Activated effector memory CD4-positive, alpha-beta T cell treated with anti-CD3 and anti-CD28 coated beads, Interleukin-2, amount 50 U/mL, for 16 hours (primary cell): ENCODE data around the gene NAT10.

Experiments used
- DNase-seq: peaks from one replicate; pipeline ENCODE4 v3.0.0-alpha.2; 2020

The NAT10 gene

DNA sequence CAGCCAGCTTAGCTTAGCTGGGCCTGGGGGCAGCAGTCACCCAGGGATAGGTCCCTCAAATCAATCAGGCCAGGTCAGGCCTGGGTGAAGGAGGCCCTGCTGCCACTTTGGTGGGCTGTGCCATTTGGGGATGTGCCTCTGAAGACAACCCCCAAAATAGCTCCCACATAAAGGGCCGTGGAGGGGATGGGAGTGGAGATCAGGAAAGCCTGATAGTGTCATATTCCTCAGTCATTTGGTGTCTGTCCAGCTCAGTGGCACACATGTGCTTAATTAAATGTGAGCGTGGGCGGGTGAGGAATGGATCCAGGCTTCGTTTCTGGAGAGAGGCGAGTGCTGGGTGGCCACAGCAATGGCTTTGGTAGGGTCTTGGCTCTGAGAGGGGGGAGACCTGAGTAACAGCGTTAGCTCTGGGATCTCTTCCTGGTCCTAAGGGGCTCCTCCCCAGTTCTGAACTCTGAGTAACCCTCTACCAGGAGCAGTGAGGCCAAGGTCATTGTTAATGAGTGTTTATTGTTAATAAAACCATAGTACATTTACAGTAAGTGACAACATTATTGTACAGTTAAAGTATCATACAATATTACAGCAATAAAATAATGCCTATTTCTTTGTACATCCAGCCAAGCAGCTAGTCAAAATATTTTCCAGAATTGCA is 45.2 kb downstream of the NAT10 start:
- DNase-seq = no peak

DNA sequence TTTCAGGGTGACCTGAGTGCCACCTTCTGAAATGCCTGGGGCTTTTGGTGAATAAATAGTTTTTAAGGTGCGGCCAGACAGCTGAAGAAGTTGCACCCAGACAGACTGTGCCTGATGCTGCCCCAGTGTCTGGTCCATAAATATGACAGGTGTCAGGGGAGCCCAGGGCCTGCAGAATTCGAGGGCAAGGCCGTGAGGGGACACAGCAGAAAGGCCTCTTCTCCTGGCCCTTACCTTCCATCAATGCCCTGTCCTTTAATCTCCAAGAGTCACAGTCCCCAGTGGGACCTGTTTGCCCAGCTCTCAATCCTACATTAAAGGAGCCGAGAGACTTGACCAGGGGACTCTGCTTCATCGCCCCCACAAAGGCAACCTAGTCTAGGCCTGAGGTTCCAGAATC is 45.7 kb downstream of the NAT10 start:
- DNase-seq = no peak

DNA sequence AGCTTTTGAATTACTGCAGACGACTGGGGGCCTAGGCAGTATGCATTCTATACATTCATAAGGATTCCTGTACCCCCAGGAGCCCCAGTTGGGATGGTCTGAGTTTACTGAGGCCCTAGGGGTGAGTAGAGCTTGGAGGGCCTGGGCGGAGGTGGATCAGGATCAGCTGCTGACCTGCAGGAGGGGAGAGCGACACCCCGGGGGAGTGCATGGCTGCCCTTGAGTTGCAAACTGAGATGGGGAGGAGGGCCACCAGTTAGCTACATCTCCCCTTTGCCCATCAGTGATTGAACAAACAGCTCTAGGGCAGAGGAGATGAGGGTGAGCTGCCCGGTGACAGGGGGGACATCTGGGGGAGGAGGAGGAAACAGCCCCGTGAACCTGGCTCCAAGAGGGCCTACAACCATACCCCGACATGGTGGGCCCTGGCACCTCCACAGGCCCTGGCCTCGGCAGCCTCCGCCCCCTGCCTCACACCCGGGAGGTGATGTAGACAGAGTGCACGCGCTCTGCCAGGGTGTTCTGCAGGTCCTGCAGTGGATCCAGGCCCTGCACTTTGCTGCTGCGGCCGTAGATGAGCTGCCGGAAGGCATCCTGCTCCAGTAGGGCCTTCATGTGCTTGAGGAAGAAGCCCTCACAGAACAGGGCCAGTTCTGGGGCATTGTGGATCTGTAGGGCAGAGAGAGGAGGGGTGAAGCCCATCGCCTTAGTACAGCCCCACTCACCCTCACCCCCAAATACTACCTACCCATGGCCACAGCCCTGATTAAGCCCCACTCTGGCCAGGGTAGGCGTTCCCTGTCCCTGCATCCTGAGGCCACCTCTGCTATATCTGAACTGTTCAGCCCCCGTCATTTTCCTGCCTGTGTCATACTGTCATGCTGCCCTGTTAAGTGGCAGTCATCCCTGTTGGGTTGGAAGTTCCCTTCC is 46.8 kb downstream of the NAT10 start:
- no peak for DNase-seq

DNA sequence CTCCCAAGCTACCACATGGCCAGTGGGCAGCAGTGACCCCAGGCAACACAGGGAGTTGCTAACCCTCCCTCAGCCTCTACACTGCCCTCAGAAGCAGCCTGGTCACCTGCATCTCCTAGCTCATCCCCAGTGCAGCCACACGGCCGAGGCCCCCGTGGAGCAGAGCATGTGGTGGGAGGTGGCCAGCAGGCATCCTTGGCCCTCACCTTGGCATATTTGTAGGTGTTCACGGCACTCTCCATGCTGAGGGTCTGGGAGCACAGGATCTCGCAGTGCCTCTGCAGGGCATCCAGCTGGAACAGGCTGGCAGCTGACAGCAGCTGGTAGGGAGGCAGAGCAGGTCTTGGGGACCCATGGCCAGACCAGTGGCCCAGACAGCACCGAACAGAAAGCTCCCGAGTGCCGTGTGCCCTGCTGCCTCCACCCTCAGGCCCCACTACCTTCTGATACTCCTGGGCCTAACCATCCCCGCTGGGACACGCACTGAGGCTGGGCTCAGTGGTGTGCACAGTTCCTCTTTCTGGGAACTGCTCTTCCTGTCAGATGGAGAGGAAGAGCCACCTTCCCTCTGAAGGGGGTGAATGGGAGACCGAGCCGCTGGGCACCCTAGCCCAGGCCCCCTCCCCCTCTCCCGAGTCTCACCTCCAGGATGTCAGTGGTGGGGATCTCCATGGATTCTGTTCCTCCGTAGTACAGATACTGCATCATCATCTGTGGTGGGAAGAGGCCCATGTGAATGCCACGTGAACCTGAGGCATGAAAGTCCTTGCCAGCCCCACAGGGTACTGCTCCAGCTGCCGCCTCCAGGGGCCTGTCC is 48.8 kb downstream of the NAT10 start:
- DNase-seq = no peak

DNA sequence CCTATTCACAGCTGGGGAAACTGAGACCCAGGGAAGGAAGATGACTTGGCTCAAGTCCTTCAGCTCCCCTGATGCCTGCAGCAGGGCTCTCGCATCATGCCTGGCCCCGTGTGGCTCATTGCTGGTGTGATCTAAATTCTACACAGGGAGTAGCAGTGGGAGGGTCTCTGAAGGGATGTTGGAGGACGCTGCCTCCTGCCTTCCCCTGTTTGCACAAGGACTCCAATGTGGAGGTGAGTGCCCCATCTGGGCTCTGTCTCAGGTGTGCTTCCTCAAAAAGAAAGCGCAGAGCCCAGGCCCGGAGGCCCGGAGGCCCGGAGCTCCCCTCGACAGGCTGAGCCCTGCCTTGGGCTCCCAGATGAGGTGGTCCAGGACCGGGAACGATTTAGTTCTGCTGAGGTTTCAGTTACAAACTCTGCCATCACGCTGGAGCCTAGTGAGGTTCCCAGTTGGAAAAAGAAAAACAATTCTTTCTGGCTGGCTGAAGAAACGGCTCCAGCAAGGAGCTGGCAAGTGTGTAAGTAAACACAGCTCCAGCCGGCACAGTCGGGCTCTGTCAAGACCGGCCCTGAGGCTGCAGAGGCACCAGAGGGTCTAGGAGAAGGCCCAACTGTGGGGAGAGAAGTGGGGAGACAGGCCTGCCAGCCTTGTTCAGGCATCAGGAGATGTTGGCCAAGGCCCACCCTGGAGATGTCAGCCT is 49.8 kb downstream of the NAT10 start:
- DNase-seq = no peak

DNA sequence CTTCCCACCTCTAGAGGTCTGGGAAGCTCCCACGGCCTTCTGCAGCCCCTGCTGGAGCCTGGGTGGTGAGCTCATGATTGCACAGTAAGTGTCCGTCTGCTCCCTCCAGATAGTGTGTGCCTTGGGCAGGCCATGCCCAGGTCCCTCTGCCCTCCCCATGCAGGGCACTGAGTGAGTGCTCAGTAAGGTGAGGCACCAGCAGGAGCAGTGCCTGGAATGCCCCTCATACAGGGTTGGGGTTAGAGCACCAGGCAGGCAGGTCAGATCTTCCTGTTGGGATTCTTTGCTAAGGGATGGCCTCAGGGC is 50.3 kb downstream of the NAT10 start:
- DNase-seq = no peak

DNA sequence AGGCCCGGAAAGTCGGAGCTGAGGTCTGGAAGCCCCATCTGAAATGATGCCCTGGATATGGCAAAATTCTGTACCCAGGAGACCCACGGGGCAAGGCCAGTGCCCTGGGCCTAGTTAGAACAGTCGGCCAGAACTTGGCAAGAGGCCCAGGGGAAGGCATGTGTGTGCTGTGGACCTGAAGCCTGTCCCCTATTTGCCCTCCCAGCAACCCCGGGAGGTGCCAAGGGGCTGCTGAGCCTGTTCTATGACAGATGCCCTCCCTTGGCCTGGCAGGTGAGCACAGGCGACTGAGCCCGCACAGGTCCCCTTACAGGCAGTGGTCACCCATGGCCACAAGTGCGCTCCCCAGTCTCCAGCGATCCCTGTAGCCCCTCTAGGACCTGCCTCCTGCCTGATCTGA is 51.7 kb downstream of the NAT10 start:
- no peak for DNase-seq

DNA sequence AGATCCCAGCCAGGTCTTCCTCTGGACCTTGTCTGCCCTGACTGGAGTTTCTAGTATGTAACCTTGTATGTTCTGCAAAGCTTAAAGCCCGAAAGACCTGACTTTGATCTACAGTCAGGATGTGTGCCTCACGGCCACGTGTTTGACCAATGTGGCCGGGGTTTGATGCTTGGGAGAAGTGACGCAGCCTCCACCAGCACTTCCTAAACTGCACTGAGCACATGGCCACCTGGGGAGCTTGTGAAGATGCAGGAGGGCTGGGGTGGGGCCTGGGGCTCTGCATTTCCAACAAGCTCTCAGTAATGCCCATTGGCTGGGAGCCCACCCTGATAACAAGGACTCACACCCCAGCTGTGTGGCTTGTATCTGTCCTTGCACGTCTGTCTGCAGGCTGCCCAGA is 53.2 kb downstream of the NAT10 start:
- DNase-seq = no peak

DNA sequence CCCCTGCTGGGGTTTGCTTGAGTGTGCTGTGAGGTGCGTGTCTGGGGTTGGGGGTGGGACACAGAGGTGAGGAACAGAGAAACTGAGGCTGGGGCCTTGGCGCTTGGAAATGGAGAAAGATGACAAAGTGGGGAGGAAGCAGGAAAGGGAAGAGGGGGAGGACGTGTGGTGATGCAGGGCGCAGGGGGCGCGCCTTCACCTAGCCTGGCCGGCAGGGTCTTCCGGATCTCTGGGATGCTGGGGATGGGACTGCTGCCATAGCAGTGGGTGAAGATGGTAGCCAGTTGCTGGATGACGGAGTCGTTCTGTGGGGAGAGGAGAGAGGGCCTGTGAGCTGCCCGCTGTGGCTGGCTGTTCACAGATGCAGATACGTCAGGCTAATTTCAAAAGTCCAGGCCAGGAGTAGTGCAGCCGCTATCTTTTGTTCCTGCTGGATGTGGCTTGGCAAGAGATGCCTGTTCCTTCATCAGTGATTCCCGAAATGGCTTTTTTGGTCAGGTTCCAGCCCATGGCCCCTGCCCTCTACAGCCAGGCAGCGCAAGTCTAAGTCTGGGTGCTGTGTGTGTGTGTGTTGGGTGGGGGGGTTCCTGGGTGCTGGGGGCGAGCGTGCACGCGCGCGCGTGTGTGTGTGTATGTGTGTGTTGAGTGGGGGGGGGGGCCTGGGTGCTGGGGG is 54.8 kb downstream of the NAT10 start:
- no peak for DNase-seq

DNA sequence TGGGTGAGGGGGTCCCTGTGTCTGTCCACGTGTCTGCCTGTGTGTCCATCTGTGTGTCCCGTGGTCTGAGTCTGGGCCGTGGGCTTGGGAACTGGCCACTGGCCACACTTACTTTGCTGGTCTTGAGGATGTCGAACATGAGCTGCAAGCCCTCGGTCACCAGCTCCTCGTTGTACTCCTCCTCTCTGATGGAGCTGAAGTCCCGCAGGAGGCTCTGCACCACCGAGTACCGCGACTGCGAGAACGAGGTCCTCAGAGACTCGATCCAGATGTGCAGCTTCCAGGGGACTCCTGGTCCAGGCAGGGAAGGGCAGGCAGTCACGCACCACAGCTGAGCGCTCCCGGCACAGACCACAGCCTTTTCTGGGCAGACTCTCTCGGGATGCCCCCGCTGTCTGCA is 55.4 kb downstream of the NAT10 start:
- DNase-seq = no peak

DNA sequence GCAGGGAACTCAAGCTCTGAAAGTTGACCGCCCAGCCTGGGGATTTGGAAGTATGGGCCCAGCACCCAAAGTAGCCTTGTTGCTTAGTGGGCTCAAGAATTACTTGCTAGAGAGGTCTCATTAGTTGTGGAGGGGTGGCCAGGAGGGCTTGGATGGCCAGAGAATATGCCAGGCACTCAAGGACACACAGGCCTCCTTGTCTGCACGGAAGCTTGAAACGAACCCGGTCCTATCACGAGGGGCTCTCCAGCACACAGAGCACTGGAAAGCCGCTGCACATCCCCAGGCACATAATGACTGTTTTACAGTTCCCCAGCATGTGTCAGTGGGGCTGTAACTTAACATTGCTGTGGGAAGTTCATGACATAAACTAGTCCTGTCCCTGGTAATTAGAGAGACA is 55.9 kb downstream of the NAT10 start:
- no peak for DNase-seq

DNA sequence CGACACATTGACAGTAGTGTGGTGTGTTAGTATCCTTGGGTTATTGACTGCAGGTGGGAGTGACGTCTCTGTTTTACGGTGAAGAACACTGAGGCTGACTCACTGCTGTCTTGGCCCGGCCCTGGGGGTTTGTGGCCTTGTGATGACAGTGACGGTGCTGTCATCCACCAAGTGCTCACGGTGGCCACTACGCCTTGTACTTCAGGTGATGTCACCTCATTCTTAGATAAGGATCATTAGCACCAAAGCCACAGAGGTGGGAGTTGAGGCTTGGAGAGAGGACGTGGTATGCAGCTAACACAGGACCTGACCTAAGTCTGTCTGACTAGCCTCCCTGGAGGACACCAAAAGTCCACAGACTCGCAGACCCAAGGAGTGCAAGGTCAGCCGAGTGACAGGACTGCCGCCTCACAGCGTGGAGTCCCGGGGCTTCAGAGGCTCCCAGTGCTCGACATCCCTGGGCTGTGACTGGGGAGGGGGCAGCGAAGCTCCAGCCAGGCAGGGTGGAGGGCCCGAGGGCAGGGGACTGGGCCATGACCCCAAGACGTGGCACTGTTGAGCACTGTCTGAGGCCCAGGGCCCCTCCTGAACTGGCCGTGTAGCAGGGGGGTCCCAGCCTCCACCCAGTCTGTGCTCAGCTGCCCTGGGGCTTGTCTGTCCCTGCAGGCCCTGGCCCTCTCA is 56.5 kb downstream of the NAT10 start:
- peak; percentile 74 for DNase-seq

DNA sequence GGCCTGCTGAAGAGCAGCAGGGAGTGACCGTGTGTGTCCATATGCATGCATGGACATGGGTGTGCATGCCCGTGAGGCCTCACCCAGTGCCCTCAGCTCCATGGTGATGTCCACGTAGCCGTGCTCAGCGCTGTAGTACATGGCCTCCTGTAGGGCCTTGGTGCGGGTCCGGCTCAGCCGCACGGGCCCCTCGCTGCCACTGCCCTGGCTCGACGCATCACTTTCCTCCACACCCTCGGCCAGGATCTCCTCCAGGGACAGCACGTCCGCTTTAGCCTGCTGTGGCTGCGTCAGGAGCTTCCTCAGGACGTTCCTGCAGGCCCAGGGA is 57.0 kb downstream of the NAT10 start:
- no peak for DNase-seq

DNA sequence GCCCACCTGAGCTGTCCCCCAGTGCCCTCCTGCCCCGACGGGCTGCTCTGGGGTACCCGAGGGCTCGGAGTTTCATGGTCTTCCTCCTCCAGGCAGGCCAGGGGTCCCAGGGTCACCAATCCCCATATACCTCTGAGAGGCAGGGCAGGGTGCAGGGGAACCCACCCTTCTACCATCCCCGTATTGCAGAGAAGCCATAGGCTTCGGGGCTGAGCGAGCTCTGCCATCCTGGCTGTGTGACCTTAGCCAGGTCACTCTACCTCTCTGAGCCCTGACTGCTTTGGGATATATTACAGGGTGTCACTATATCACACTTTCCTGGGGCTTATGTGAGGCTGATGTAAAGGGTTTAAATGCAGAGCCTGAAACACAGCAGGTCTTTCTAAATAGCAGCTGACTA is 57.4 kb downstream of the NAT10 start:
- no peak for DNase-seq

DNA sequence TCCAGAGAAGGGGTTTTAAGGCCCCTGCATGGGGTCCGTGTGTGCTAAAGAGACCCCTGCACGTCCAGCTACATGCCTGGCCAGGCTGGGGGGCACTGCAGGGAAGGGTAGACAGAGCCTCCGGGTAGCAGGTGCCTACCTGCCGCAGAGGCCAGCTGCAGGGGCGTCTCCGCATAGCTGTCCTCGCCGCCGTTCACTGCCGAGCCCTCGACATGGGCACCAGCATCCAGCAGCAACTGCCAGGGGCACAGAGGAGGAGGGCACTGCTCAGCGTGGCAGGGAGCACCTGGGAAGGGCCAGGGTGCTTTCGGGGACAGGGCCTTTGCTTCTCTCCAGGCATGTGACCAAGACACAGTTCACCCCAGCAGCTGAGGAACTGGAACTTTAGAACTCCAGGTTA is 59.7 kb downstream of the NAT10 start:
- no peak for DNase-seq

DNA sequence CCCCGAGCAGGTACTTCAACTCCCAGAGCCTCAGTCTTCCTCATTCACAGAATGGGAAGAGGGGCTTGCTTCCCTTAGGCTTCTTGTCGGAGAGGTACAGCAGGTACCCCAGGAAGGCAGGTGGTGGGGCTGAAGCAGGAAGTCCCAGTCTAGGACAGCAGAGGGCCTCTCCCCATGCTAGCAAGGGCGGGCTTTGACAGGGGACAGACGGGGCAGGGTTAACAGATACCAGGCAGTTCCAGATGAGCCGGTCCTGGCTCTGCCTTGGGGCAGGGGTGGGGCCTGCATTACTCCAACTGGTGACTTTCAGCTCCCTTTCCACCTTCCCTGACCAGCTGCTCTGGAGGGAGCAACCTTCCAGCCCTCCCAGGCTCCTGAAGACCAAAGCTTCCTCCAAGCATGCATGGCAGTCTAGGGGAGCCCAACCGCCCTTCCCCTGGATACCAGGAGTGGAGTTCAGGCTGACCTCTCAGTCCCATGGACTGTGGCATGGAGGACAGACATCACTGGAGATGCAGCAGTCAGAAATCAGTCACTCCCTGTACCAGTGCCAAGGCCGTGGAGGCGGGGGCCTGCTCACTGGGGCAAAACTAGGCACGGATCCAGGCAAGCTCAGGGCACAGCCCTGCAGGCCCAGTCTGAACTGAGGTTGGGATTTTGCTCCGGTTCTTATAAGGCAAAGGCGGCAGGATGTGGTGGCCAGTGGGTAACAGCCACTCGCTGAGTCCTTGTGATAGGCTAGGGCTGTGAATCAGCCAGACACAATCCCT is 60.5 kb downstream of the NAT10 start:
- DNase-seq = no peak

DNA sequence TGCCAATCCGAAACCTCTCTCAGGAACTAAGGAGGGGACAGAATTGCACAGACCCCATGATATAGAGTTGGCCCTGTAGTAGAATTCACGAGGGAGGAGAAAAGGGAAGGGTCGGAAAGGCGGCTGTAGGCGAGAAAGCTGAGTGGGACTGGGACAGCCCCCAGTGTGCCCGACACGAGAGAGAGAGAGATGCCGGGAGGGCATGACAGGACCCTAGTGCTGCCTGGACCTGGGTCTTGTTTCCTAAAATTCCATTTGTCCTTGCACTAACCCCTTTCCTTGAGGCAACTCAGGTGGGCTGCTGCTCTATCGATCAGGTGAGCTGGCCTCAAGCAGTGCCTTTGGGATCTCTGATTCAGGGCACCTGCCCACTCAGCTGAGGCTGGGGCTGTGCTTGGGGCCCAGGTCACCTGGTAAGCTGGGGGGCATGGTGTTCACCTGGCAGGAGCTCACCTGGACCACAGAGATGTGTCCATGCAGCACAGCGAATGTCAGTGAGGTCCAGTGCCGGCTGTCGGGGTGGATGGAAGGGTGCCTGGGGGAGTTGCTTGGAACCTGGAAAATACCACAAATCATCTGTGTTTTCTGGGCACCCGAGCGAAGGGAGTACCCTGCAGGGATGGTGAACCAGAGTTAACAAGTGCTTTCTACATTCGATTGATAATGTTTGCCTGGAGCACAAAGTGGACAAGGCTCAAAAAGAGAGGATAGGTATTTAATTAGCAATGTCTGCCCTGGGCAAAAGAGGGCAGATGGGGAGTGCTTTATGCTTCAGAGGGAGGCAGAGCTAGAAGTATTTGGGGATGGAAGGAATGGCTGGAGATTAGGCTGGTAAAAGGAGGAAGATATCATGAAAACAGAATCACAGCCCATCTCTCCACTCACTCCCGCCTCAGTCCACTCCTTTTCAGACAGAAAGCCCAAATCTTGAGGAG is 61.6 kb downstream of the NAT10 start:
- DNase-seq = no peak

DNA sequence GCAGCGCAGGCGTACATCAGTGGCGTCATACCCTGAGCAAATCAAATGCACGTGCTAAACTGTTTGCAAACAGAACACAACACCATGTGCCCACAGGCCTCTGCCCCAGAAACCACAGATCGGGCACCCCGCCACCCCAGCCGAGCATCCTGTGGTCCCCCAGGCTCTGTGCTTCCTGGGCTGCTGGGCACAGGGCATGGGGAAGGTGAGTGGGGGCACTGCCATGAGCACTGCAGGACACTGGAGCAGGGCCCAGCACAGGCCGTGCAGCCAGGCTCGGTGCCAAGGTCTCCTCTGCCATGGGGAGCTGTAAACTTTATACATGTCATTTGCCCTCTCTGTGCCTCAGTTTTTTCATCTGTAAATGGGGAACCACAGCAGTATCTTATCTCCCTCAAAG is 62.5 kb downstream of the NAT10 start:
- no peak for DNase-seq

DNA sequence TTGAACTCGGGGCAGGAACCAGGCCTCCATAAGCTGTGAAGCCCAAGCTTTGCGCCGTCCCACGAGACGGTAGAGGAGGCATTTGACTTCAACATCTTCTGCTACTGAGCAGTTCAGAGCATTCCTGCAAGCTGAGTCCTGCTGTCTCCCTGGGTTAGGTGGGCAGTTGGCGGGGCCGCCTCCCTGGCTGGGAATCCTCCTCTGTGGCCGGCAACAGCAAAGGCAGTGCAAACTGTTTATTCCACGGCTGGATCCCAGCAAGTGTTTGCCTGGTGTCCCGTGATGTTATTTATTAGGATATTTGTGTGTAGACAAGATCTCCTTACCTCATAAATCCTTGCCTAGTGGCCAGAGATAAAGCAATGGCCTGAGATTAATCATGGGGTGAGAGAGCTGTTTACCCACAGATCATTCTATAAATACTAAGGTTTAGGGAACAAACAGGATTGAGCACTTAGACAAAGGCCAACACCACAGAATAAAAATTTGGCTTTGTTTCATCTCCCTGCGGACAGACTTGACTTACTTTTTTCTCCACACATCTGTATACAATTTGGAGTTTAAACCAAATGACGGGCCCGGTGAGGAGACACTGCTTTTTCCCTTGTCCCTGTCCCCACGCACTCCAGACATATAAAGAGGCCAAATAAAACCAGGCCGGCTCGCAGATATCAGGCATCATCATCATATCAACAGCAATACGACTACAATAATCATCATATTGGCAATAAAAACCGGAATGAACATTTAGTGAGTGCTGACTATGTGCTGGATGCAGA is 63.4 kb downstream of the NAT10 start:
- no peak for DNase-seq
